Prostate gland (tissue), 2 donors: ENCODE measurements around the gene SGSH. TPM values are rescaled to one million over a fixed set of nuclear protein-coding genes. Genes with fewer than 3 reads are reported as not detected.

ENCODE experiments used
- DNase-seq: peaks from one replicate; pipeline ENCODE4 v3.0.0-alpha.2; 2019; ENCODE audit warnings: low spot score
- H3K27ac ChIP-seq, 2 donors: fragments of 200-600 bp; sonication (generic); 2 replicates each; pipeline ENCODE4 v1.5.1; 2017 to 2019
- H3K27me3 ChIP-seq: fragments of 200-600 bp; sonication (generic); replicated peaks from 2 replicates; pipeline ENCODE4 v1.5.1; 2019; ENCODE audit not compliant: insufficient read depth
- H3K36me3 ChIP-seq, 2 donors: fragments of 200-600 bp; sonication (generic); 1 replicate in 1 of 2; 2 replicates in 1 of 2; pipeline versions ENCODE4 v1.5.1 to v1.8.1; 2017 to 2019
- H3K4me1 ChIP-seq: fragments of 200-600 bp; sonication (generic); replicated peaks from 2 replicates; pipeline ENCODE4 v1.5.1; 2019
- H3K4me3 ChIP-seq, 2 donors: fragments of 200-600 bp; sonication (generic); 2 replicates each; pipeline ENCODE4 v1.5.1; 2017 to 2019
- H3K9me3 ChIP-seq: fragments of 200-600 bp; sonication (generic); 2 replicates; pipeline ENCODE4 v1.5.1; 2017
- POLR2A ChIP-seq: fragments of 450-650 bp; IDR thresholded peaks from one replicate; pipeline ENCODE4 v1.6.1; 2016; ENCODE audit warnings: antibody characterized with exemption, mild to moderate bottlenecking
- POLR2AphosphoS5 ChIP-seq: sonication (generic); formaldehyde crosslinking; IDR thresholded peaks from one replicate; pipeline ENCODE4 v1.6.1; 2017; ENCODE audit warnings: antibody characterized with exemption
- WGBS: methylation state at CpG from one replicate; pipeline ENCODE4 v1.1.5; 2018; 5-methylcytosine and 5-hydroxymethylcytosine counted together
- intact Hi-C: fragments of 100-400 bp; cut with DNase I; formaldehyde crosslinking; loops from one replicate; pipeline ENCODE4 v1.14.2; 2022
- total RNA-seq, 2 donors: library from RNA; depleted of rRNA; stranded (reverse); fragments of >200 nt; gene quantifications; one replicate each; pipeline ENCODE4 v1.1.0, GENCODE V29; 2016
- TF ChIP-seq, protein P1 (sequence below), 4 experiments: fragments of 200-600 bp in 2 of 4; fragments of 450-650 bp in 2 of 4; sonication (generic) in 2 of 4; IDR thresholded peaks; 1 replicate in 3 of 4; 2 replicates in 1 of 4; pipeline ENCODE4 v1.5.1; 2016 to 2019; ENCODE audit warnings: antibody characterized with exemption in 4 of 4, mild to moderate bottlenecking in 2 of 4, moderate library complexity in 2 of 4

SGSH gene
- total RNA-seq, 2 donors from 2014 or later, result 41.2 to 95.7 TPM

DNA sequence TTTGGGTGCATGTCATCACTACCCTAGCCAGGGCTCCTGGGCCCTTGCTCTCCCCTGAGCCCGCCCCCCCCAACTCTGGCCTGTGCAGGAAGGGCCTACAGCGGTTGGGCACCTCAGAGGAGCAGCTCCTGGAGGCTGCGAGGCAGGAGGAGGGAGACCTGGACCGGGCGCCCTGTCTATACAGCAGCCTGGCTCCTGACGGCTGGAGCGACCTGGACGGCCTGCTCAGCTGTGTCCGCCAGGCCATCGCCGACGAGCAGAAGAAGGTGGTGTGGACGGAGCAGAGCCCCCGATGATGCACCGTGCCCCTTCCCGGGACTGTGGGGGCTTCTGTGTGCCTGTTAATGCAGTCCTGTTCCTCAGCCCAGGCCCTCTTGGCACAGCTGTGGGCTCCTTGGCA, 12.1 kb downstream of the SGSH start:
- no peak for DNase-seq
- no peak overlapping the region for H3K4me3 ChIP-seq
- 95% methylated on average over 11 of the region's 16 CpGs for WGBS
- H3K36me3 ChIP-seq, result peaks cover 4 to 22% of the 10 kb centered on the region in 2 donors
- no peak overlapping the region for H3K27ac ChIP-seq
- H3K4me1 ChIP-seq, result no peaks in the 10 kb centered on the region
- H3K27me3 ChIP-seq, result no peaks in the 10 kb centered on the region
- H3K9me3 ChIP-seq, result no peaks in the 10 kb centered on the region
- TF ChIP-seq, protein P1, sequence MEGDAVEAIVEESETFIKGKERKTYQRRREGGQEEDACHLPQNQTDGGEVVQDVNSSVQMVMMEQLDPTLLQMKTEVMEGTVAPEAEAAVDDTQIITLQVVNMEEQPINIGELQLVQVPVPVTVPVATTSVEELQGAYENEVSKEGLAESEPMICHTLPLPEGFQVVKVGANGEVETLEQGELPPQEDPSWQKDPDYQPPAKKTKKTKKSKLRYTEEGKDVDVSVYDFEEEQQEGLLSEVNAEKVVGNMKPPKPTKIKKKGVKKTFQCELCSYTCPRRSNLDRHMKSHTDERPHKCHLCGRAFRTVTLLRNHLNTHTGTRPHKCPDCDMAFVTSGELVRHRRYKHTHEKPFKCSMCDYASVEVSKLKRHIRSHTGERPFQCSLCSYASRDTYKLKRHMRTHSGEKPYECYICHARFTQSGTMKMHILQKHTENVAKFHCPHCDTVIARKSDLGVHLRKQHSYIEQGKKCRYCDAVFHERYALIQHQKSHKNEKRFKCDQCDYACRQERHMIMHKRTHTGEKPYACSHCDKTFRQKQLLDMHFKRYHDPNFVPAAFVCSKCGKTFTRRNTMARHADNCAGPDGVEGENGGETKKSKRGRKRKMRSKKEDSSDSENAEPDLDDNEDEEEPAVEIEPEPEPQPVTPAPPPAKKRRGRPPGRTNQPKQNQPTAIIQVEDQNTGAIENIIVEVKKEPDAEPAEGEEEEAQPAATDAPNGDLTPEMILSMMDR (IDR thresholded peaks at IDR 0.05), result no peak
- TF ChIP-seq POLR2AphosphoS5 (no peak), POLR2A (no peak)
- intact Hi-C loops, result no loop called here

DNA sequence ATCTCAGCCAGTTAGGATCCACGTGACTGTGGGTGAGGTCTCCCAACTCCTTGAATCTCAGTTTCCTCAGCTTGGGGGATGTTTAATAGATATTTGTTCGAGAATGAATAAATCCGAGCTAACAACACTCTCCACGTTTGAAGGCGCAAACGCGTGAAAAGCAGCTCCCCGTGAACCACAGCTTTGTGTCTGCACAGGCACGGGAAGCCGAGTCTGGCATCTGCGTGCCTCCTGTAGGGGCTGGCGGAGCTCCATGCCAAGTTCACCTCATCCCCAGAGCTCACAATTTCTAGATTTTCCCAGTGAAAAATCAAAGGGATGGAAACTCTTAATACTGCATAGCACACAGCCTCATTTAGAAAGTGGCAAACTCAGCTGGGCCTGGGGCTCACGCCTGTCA, 14.3 kb downstream of the SGSH start:
- H3K9me3 ChIP-seq, result no peaks in the 10 kb centered on the region
- TF ChIP-seq POLR2AphosphoS5 (no peak), POLR2A (no peak)
- TF ChIP-seq, protein P1 (IDR thresholded peaks at IDR 0.05), result no peak
- DNase-seq, result no peak
- H3K4me3 ChIP-seq, result no peak overlapping the region
- H3K4me1 ChIP-seq, result no peaks in the 10 kb centered on the region
- 85% methylated on average over 13 of the region's 13 CpGs for WGBS
- H3K36me3 ChIP-seq, result peaks cover 4 to 18% of the 10 kb centered on the region in 2 donors
- intact Hi-C loops, result no loop called here
- no peaks in the 10 kb centered on the region for H3K27me3 ChIP-seq
- H3K27ac ChIP-seq, result no peak overlapping the region

DNA sequence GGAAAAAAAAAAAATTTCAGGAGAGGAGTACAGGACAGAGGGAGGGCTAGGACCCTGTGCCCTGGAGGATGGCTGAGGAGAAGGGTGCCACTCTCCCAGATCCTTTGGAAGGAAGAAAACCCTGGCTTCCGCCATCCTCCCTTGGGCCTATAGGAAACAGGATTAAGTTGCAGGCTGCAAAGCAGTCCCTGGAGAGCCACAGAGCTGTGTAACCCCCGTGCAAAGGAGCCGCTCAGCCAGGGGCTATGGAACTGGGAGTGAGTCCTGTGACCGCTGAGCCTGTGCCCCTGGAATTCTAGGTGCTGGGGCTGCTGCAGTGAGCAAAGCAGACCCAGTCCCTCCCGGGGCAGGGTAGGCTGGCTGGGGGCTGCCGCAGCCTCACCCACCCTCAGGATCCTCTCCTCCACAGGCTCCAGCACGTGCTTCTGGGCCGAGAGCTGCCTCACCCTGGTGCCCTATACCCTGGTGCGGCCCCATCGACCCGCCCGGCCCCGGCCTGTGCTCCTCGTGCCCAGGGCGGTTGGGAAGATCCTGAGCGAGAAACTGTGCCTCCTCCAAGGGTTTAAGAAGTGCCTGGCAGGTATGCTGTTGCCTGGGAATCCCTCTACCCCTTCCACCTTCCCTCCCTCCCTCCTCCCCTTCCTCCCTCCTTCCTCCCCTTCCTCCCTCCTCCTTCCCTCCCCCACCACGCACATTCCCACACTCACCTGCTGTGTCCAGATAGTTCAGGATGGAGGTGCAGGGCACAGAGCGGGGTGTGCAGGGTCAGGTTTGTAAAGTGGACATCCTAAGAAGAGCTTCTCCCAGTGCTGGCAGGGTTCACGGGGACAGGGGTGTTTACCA, 15.3 kb downstream of the SGSH start:
- H3K4me3 ChIP-seq, result no peak overlapping the region
- H3K27ac ChIP-seq, result no peak overlapping the region
- no peaks in the 10 kb centered on the region for H3K4me1 ChIP-seq
- peaks cover 0 to 9% of the 10 kb centered on the region in 2 donors for H3K36me3 ChIP-seq
- no peak for TF ChIP-seq POLR2A
- TF ChIP-seq, protein P1 (IDR thresholded peaks at IDR 0.05), result no peak
- no peak for TF ChIP-seq POLR2AphosphoS5
- H3K27me3 ChIP-seq, result no peaks in the 10 kb centered on the region
- DNase-seq, result no peak
- whole genome bisulfite sequencing, result 78% methylated on average over 19 of the region's 19 CpGs
- H3K9me3 ChIP-seq, result no peaks in the 10 kb centered on the region
- intact Hi-C loops, result no loop called here

DNA sequence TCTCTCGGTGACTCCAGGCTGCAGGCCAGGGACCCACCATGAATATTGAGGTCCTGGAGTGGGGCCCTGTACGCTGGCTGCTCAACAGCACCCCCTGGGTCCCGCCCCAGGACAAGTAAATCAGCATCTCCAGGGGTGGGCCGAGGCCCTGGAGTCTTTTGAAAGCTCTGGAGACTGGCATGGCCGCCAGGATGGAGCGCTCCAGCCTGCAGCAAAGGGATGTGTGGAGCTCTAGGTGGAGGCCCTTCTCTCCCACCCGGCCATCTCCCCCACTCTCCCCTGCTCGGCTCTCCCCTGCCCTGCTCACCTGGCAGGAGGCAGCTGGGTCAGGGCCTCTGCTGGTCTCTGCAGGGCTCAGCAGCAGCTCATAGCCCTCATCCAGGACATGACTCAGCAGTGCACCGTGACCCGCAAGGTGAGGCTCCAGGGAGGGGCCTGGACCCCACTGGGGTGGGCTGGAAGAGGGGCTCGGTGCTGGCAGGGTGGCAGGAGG, 16.6 kb downstream of the SGSH start:
- H3K9me3 ChIP-seq, result no peaks in the 10 kb centered on the region
- H3K27ac ChIP-seq, result no peak overlapping the region
- DNase-seq, result no peak
- TF ChIP-seq POLR2A (no peak), POLR2AphosphoS5 (no peak)
- TF ChIP-seq, protein P1 (IDR thresholded peaks at IDR 0.05), result no peak
- WGBS, result 86% methylated on average over 11 of the region's 11 CpGs
- no peak overlapping the region for H3K4me3 ChIP-seq
- peaks cover 0 to 2% of the 10 kb centered on the region in 2 donors for H3K36me3 ChIP-seq
- intact Hi-C loops, result no loop called here
- H3K27me3 ChIP-seq, result no peaks in the 10 kb centered on the region
- no peaks in the 10 kb centered on the region for H3K4me1 ChIP-seq

GRCh38 chr17:80202197-80202596, 17.9 kb downstream of the SGSH start:
- Histone ChIP-seq H3K27ac (no peak overlapping the region), H3K4me3 (no peak overlapping the region)
- DNase-seq, result no peak

More at GRCh38 chr17:80202197-80202596, 17.9 kb downstream of the SGSH start:
- 92% methylated on average over 17 of the region's 17 CpGs for WGBS
- no peaks in the 10 kb centered on the region for H3K36me3 ChIP-seq
- H3K9me3 ChIP-seq, result no peaks in the 10 kb centered on the region
- TF ChIP-seq POLR2AphosphoS5 (no peak), POLR2A (no peak)
- TF ChIP-seq, protein P1 (IDR thresholded peaks at IDR 0.05), result no peak
- no peaks in the 10 kb centered on the region for H3K27me3 ChIP-seq
- intact Hi-C loops, result no loop called here
- no peaks in the 10 kb centered on the region for H3K4me1 ChIP-seq
